Mesendoderm (in vitro differentiated cells): ENCODE results near the gene GPHN.

Experiments
- DNase-seq: peaks from one replicate; pipeline ENCODE4 v3.0.0; 2013
- H2AK5ac ChIP-seq: 2 replicates; pipeline ENCODE4 v1.6.1; 2013; ENCODE audit warnings: low read length, inconsistent platforms
- H2BK120ac ChIP-seq: 2 replicates; pipeline ENCODE4 v1.6.1; 2013; ENCODE audit warnings: low read depth, mild to moderate bottlenecking, low read length, moderate library complexity, mixed read lengths
- H2BK15ac ChIP-seq: replicated peaks from 2 replicates; pipeline ENCODE4 v1.6.1; 2013; ENCODE audit warnings: low read depth, mild to moderate bottlenecking, moderate library complexity
- H2BK5ac ChIP-seq: 2 replicates; pipeline ENCODE4 v1.6.1; 2013; ENCODE audit warnings: low read length, inconsistent platforms
- H3K18ac ChIP-seq: 2 replicates; pipeline ENCODE4 v1.6.1; 2013; ENCODE audit warnings: mild to moderate bottlenecking, low read length, mixed read lengths
- H3K23ac ChIP-seq: one replicate; pipeline ENCODE4 v1.6.1; 2013; ENCODE audit warnings: low read length
- H3K27ac ChIP-seq: 2 replicates; pipeline ENCODE4 v1.5.1; 2013; ENCODE audit warnings: low read depth, mild to moderate bottlenecking, inconsistent platforms, low read length, moderate library complexity
- H3K27me3 ChIP-seq: 2 replicates; pipeline ENCODE4 v1.6.1; 2013; ENCODE audit warnings: low read length, control low read depth, mild to moderate bottlenecking, inconsistent platforms; ENCODE audit not compliant: insufficient read depth, poor library complexity
- H3K36me3 ChIP-seq: 2 replicates; pipeline ENCODE4 v1.6.1; 2013; ENCODE audit warnings: low read length, inconsistent platforms; ENCODE audit not compliant: control insufficient read depth, insufficient read depth
- H3K4ac ChIP-seq: one replicate; pipeline ENCODE4 v1.6.1; 2013; ENCODE audit warnings: low read depth, mild to moderate bottlenecking, low read length, moderate library complexity
- H3K4me1 ChIP-seq: 2 replicates; pipeline ENCODE4 v1.6.1; 2013; ENCODE audit warnings: low read depth, low read length, inconsistent platforms; ENCODE audit not compliant: control insufficient read depth
- H3K4me2 ChIP-seq: 2 replicates; pipeline ENCODE4 v1.6.1; 2013; ENCODE audit warnings: low read length
- H3K4me3 ChIP-seq: 2 replicates; pipeline ENCODE4 v1.5.1; 2013; ENCODE audit warnings: mild to moderate bottlenecking, low read length
- H3K56ac ChIP-seq: one replicate; pipeline ENCODE4 v1.6.1; 2013; ENCODE audit warnings: low read length
- H3K79me1 ChIP-seq: 2 replicates; pipeline ENCODE4 v1.6.1; 2013; ENCODE audit warnings: low read length, inconsistent platforms
- H3K79me2 ChIP-seq: 2 replicates; pipeline ENCODE4 v1.6.1; 2013; ENCODE audit warnings: mild to moderate bottlenecking, low read length; ENCODE audit not compliant: control insufficient read depth, insufficient read depth
- H3K9ac ChIP-seq: 2 replicates; pipeline ENCODE4 v1.6.1; 2013; ENCODE audit warnings: low read length, inconsistent platforms
- H4K5ac ChIP-seq: one replicate; pipeline ENCODE4 v1.6.1; 2013; ENCODE audit warnings: low read length
- H4K8ac ChIP-seq: one replicate; pipeline ENCODE4 v1.6.1; 2013; ENCODE audit warnings: low read depth, mild to moderate bottlenecking, control low read depth, low read length, moderate library complexity
- WGBS: extraction: QIAGEN DNeasy Blood & Tissue Kit; methylation state at CpG from one replicate; pipeline ENCODE4 v1.1.7; 2013; ENCODE audit warnings: low lambda C conversion rate, missing lambda C conversion rate; ENCODE audit not compliant: insufficient coverage; ENCODE audit errors: extremely low coverage; 5-methylcytosine and 5-hydroxymethylcytosine counted together

Gene GPHN

GRCh38 chr14:67186172-67186768, 678.3 kb downstream of the GPHN start:
- Histone ChIP-seq H2BK120ac (no peak overlapping the region), H3K56ac (no peak overlapping the region), H3K4ac (no peak overlapping the region), H3K27me3 (no peaks in the 10 kb centered on the region), H3K23ac (no peak overlapping the region), H4K5ac (no peak overlapping the region), H3K79me1 (no peaks in the 10 kb centered on the region), H3K4me2 (no peak overlapping the region), H3K9ac (no peak overlapping the region), H2AK5ac (no peak overlapping the region), H2BK5ac (no peak overlapping the region), H2BK15ac (no peak overlapping the region), H3K4me1 (no peaks in the 10 kb centered on the region), H3K4me3 (no peak overlapping the region), H3K79me2 (no peaks in the 10 kb centered on the region), H4K8ac (no peak overlapping the region), H3K27ac (no peak overlapping the region), H3K18ac (no peak overlapping the region), H3K36me3 (no peaks in the 10 kb centered on the region)
- DNase-seq = peak; percentile 16
- WGBS = no CpG with 5 or more reads among the region's 5 CpGs

- no peaks in the 10 kb centered on the region for H3K4me1 ChIP-seq
- no peaks in the 10 kb centered on the region for H3K79me2 ChIP-seq
- no peak overlapping the region for H2BK15ac ChIP-seq
- peak; percentile 85 for DNase-seq
- H2AK5ac ChIP-seq = no peak overlapping the region
- no peak overlapping the region for H3K56ac ChIP-seq
- no peak overlapping the region for H2BK120ac ChIP-seq
- no peak overlapping the region for H3K4me3 ChIP-seq
- H3K4me2 ChIP-seq = no peak overlapping the region
- H3K36me3 ChIP-seq = no peaks in the 10 kb centered on the region
- no peak overlapping the region for H3K18ac ChIP-seq
- no peak overlapping the region for H3K4ac ChIP-seq
- no peak overlapping the region for H3K9ac ChIP-seq
- H3K23ac ChIP-seq = no peak overlapping the region
- no CpG with 5 or more reads among the region's 7 CpGs for WGBS
- no peak overlapping the region for H2BK5ac ChIP-seq
- no peak overlapping the region for H4K5ac ChIP-seq
- H4K8ac ChIP-seq = no peak overlapping the region
- H3K27me3 ChIP-seq = no peaks in the 10 kb centered on the region
- no peak overlapping the region for H3K27ac ChIP-seq
- no peaks in the 10 kb centered on the region for H3K79me1 ChIP-seq
Observed at GRCh38 chr14:67186789-67187584, 679.0 kb downstream of the GPHN start.

GRCh38 chr14:67187826-67188225, 679.9 kb downstream of the GPHN start:
- Histone ChIP-seq H3K4me3 (no peak overlapping the region), H3K4me2 (no peak overlapping the region), H3K4ac (no peak overlapping the region), H3K4me1 (no peaks in the 10 kb centered on the region), H3K9ac (no peak overlapping the region), H2BK5ac (no peak overlapping the region), H3K27ac (no peak overlapping the region), H4K5ac (no peak overlapping the region), H2AK5ac (no peak overlapping the region), H3K36me3 (no peaks in the 10 kb centered on the region), H3K27me3 (no peaks in the 10 kb centered on the region), H3K18ac (no peak overlapping the region), H3K23ac (no peak overlapping the region), H3K56ac (no peak overlapping the region), H2BK15ac (no peak overlapping the region), H3K79me2 (no peaks in the 10 kb centered on the region), H3K79me1 (no peaks in the 10 kb centered on the region), H4K8ac (no peak overlapping the region), H2BK120ac (no peak overlapping the region)
- no CpG with 5 or more reads among the region's 2 CpGs for WGBS
- no peak for DNase-seq

DNA sequence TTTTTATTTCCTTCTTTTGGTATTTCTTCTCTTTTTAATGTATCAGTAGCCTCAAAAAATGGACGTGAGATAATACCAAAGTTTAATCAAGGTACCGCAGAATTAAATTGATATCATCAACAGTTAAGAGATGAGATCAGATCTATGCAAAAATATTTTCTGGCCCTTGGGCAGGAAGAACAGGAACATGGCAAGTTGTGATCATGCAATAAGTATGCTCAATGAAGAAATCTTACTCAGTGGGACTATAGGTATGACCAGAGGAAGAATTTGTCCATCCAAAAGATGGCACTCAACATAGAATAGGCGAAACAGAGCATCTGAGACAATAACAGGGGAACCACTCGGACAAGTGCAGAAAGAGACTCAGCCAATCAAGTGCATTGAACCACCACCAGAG, 680.4 kb downstream of the GPHN start:
- Histone ChIP-seq H3K4me3 (no peak overlapping the region), H3K27me3 (no peaks in the 10 kb centered on the region), H3K27ac (no peak overlapping the region), H2BK5ac (no peak overlapping the region), H3K79me2 (no peaks in the 10 kb centered on the region), H3K18ac (no peak overlapping the region), H3K23ac (no peak overlapping the region), H3K4me1 (no peaks in the 10 kb centered on the region), H4K5ac (no peak overlapping the region), H3K56ac (no peak overlapping the region), H2BK120ac (no peak overlapping the region), H3K9ac (no peak overlapping the region), H3K79me1 (no peaks in the 10 kb centered on the region), H2AK5ac (no peak overlapping the region), H2BK15ac (no peak overlapping the region), H3K36me3 (no peaks in the 10 kb centered on the region), H3K4me2 (no peak overlapping the region), H4K8ac (no peak overlapping the region), H3K4ac (no peak overlapping the region)
- DNase-seq = no peak
- WGBS = no CpG with 5 or more reads among the region's 4 CpGs

- no peak overlapping the region for H3K4me2 ChIP-seq
- no peak overlapping the region for H3K18ac ChIP-seq
- H3K4me1 ChIP-seq = no peaks in the 10 kb centered on the region
- no peak overlapping the region for H2AK5ac ChIP-seq
- no peaks in the 10 kb centered on the region for H3K27me3 ChIP-seq
- no peak overlapping the region for H3K9ac ChIP-seq
- no peak overlapping the region for H3K23ac ChIP-seq
- H3K4me3 ChIP-seq = no peak overlapping the region
- no peak overlapping the region for H2BK15ac ChIP-seq
- H2BK120ac ChIP-seq = no peak overlapping the region
- H3K27ac ChIP-seq = no peak overlapping the region
- WGBS = no CpG with 5 or more reads among the region's 8 CpGs
- no peaks in the 10 kb centered on the region for H3K36me3 ChIP-seq
- no peak overlapping the region for H3K56ac ChIP-seq
- no peaks in the 10 kb centered on the region for H3K79me2 ChIP-seq
- H3K79me1 ChIP-seq = no peaks in the 10 kb centered on the region
- no peak overlapping the region for H4K5ac ChIP-seq
- H4K8ac ChIP-seq = no peak overlapping the region
- no peak for DNase-seq
- H2BK5ac ChIP-seq = no peak overlapping the region
- no peak overlapping the region for H3K4ac ChIP-seq
Observed at GRCh38 chr14:67191768-67192290, 683.9 kb downstream of the GPHN start.
